ENCODE data around the gene MED15.

DNA sequence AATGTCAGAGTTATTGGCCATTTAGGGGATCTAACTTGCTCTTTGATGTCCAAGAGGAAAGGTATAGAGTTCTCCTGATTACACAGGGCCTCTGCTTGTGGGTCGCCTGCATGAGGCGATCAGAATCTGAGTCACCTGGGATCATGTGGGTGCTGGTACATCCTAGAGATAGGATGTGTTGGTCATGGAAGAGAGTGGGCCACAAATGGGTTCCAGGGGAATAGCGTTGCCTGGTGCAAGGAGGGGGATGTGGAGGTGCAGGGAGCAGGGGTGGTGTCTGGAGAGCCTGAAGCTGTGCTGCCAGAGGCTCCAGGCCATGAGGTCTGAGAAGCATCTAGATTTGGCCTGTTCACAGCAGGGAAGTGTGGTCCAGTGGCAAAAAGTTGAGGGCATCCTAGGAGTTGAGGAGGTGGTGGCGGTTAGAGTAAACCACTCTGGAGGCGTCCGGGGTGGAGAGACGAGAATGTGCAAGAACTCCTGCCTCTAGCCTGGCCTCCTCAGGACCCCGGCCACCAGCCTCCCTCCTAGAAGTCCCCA lies 92.8 kb downstream of the MED15 start:
- TF ChIP-seq, protein P1, sequence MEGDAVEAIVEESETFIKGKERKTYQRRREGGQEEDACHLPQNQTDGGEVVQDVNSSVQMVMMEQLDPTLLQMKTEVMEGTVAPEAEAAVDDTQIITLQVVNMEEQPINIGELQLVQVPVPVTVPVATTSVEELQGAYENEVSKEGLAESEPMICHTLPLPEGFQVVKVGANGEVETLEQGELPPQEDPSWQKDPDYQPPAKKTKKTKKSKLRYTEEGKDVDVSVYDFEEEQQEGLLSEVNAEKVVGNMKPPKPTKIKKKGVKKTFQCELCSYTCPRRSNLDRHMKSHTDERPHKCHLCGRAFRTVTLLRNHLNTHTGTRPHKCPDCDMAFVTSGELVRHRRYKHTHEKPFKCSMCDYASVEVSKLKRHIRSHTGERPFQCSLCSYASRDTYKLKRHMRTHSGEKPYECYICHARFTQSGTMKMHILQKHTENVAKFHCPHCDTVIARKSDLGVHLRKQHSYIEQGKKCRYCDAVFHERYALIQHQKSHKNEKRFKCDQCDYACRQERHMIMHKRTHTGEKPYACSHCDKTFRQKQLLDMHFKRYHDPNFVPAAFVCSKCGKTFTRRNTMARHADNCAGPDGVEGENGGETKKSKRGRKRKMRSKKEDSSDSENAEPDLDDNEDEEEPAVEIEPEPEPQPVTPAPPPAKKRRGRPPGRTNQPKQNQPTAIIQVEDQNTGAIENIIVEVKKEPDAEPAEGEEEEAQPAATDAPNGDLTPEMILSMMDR (IDR thresholded peaks at IDR 0.05 in 4 of 5, conservative IDR thresholded peaks at IDR 0.05 in 1 of 5), result no peak
- no peak for TF ChIP-seq POLR2A (IDR thresholded peaks at IDR 0.05)

Data from gastrocnemius medialis (tissue), 4 donors.